HG02571 (cell line): ENCODE data around the gene EYS.

ENCODE experiments used
- ATAC-seq: cut with Tn5 transposase; IDR thresholded peaks from one replicate; pipeline ENCODE4 v1.9.1; 2021; ENCODE audit warnings: mild to moderate bottlenecking, moderate library complexity; ENCODE audit not compliant: unreplicated experiment

The EYS gene

GRCh38 chr6:64872633-64873032, 834.4 kb downstream of the EYS start:
- ATAC-seq: no peak

DNA sequence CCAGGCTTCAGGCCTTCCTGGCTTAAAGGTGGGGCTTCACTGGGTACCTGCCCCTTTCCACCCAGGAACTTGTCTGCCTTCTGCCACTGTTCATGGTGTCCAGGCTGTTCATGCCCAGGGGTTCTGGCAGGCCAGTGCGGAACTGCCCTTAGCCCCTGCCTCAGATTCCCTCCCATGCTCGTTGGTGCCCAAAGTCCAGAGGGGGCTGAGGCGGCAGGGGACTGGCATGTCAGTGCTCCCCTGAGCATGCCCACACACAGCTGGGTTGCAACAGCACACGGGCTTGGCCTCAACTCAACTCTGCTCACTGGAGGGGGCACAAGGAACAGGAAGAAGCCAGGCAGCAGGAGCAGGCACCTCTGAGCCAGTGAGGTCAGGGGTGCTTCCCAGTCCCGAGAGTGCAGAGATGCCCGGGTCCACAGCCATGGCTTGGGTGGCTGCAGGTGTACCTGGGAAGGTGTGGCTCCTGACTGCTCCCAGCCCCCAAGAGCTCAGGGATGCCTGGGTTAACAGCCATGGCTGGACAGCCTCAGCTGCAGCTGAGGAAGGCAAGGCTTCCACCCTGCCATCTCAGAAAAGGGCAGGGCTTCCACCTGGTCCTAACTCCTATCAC, 845.9 kb downstream of the EYS start:
- no peak for ATAC-seq

DNA sequence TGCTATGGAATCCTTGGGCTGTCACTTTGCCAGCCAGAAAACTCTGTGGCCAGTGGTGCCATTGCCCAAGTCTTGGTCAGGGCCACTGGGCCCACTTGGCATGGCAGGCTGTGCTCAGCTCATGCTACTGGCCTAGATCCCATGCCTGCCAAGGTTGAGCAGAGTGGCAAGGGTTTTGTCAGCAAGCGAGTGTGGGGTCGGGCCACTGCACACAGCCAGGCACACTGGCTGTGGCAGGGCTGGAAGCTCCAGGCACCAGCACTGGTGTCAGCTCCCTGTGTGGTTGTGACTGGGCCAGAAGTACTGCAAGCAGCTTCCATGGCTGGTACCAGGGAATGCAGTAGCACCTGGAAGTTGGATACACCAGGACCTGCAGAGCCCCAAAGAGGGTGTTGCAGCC, 846.8 kb downstream of the EYS start:
- no peak for ATAC-seq

GRCh38 chr6:64850121-64850520, 856.9 kb downstream of the EYS start:
- no peak for ATAC-seq

DNA sequence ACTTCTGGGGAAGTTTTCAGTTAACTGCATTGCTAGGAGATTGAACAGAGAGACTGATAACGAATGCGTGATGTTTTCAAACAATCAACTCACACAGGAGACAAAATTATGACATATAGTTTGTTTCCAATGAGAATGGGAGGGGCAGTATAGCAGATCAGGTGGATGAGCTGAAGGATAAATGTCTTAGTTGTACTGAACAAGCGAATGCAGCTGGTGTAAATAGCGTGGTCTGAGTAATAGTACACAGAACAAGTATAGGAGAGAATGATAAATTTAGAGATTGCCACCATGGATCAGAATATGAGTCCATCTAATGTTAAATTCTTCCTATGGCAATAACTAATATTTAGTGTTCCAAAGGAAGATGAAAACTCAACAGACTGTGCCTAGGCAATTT, 858.6 kb downstream of the EYS start:
- ATAC-seq: no peak

DNA sequence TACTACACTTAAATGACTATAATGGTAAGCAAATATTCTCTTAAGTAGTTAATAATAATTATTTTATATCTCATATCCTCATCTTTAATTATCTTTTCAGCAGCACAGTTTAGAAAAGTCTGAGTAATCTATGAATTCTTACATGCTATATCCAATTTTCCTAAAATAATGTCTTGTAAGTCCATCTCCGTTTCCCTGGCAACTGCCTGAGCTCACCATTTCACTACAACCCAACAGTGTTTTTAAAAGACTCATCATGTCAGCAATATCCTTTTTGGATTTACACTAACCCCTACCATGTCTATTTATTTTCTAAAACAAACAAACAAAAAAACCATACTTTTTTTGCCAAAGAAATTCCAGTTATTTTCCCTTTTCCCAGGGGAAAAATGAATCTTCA, 859.6 kb downstream of the EYS start:
- no peak for ATAC-seq

GRCh38 chr6:64838726-64839125, 868.3 kb downstream of the EYS start:
- ATAC-seq: no peak

- ATAC-seq: no peak
Measured at GRCh38 chr6:64831680-64832079, 875.3 kb downstream of the EYS start.

DNA sequence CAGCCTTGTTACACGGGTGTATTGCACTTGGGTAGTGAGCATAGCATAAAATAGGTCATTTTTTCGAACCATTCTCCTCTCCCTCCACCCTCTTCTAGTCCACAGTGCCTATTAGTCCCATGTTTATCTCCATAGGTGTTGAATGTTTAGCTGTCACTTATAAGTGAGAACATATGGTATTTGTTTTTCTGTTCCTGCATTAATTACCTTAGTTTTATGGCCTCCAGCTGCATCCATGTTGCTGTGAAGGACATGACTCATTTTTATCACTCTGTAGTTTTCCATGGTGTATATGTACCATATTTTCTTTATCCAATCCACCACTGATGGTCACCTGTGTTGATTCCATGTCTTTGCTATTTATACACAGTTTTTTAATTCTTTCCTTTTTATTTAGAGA, 889.5 kb downstream of the EYS start:
- no peak for ATAC-seq

GRCh38 chr6:64815718-64816117, 891.3 kb downstream of the EYS start:
- no peak for ATAC-seq

DNA sequence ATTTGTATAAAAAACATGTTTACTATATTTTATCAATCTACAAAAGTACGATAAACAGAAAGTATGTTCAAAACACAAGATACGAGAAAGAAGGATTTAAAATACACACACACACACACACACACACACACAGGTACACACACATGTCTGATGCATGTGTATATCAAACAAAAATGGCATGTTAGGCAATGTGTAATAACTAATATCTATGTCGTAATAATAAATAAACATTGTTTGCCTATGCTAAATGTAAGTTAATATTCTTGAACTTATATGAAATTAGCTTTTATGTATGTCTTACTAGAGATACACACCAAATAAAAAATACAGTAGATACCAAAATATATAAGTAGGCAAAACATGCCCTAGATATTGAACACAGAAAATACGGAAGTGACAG, 894.9 kb downstream of the EYS start:
- no peak for ATAC-seq

DNA sequence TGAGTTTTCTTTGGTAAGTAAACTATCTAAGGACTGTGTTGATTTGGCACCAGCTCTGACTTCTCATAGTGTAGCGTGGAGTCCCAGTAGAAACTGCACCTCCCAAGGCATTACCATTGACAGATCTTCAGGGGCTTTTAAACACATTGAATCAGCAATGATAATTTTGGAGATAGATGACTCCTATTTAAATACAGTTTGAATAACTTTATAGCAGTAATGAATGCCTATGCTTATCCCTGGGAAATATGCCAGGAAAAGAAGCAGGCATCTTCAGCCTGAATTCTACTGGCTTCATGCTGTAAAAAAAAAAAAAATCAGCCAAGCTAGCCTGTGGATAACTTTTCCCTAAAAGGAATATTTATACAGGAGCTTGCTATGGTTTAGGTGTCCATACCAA, 895.9 kb downstream of the EYS start:
- ATAC-seq: no peak

GRCh38 chr6:64807785-64808184, 899.2 kb downstream of the EYS start:
- no peak for ATAC-seq

GRCh38 chr6:64803470-64804166, 903.4 kb downstream of the EYS start:
- no peak for ATAC-seq

DNA sequence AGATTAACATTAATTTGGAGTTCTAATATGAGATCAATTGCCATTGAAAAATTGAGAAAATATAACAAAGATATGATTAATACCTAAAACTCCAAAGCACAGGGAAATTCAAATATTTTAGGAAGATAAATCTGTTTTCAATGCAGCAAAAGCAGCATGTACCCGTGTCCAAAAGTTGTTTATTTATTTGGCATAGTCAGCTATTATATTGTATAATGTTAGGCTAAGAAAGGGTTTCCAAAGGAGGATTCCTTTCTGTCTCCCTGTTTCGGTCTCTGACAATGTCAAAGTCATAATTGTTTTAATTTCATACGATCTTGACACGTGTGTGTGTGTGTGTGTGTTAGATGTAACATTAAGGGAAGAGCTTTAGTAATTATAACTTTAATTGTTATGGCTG, 914.5 kb downstream of the EYS start:
- ATAC-seq: no peak

DNA sequence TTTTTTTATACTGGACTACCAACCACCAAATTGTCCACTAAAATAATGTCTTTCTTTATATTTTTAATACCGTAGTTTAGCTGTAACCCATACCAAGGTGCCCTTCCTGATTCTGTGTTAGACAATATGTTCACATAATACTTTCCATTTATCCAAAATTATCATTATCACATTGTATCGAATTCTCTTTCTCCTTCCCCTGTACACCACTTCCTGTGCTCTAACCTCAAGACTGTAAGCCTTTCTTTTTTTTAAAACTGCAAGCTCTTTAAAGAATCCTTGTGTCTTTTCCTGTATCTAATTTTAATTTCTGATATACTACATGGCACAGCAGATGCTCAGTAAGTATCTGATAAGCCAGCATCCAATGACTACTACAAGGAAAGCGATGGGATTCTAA, 917.5 kb downstream of the EYS start:
- ATAC-seq: no peak

DNA sequence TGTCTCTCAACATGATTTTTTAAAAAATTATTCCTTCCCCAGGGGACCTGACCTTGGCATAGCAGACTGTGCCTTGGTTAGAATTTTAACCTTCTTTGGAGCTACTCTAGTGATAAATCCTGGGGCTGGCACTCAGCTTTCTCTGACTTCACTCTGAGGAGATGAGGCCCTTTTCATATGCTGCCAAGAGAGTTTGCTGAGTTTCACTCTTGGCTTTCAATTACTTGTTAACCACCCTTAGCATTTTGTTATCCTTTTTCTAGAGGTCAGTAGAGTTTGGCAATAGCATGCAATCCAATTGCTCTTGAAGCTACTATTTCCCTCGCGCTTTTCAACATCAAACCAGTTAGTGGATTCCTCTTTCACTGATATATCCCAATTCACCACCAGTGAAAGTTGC, 920.3 kb downstream of the EYS start:
- no peak for ATAC-seq

GRCh38 chr6:64782877-64783276, 924.1 kb downstream of the EYS start:
- ATAC-seq: no peak

DNA sequence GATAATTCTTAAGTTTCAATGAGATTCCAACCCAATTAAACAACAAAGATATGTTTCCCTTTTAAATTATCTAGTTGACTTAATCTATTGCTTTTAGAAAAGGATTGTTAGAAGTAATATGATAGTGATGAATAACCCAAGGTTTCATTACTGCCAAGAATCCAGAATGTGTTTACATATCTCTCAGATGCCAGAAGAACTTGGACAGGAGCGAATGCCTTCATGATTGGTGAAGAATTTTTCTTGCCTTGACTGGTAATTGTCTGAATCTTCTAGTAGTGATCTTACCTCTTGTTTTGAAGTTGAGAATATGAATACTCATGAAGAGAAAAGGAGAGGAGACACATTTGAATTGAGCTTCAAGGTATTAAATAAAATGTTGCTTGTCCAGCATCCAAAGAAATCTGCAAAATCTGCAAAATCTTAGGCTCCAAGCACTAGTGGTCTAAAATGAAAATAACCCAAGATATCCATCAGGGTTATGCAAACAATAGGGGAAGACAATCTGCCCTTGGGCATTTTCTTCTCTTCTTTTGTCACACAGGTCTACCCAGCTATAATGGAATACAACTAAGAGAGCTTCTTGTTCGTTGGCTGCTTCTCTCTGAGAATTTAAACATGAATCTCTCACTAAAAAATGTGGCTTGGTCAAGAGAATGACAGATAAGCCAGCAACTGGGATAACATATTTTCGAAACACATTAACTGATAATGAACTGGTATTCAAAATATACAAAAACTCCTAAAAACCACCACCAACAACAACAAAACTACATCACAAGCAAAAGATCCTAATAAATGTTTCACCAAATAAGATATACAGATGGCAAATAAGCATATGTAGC, 928.9 kb downstream of the EYS start:
- ATAC-seq: no peak

- ATAC-seq: no peak
Measured at GRCh38 chr6:64776359-64776758, 930.7 kb downstream of the EYS start.

- no peak for ATAC-seq
Measured at GRCh38 chr6:64774881-64775280, 932.1 kb downstream of the EYS start.

GRCh38 chr6:64750910-64751309, 956.1 kb downstream of the EYS start:
- ATAC-seq: no peak
